Lower leg skin (tissue), 4 donors: ENCODE data around the gene CFAP97D2. TPM values are rescaled to one million over a fixed set of nuclear protein-coding genes. Genes with fewer than 3 reads are reported as not detected.
"Not testable (repeated sequence)": the region's sequence is repeated elsewhere in the genome, so short reads cannot be mapped to it uniquely, and the experiment has no call there.

Source experiments
- DNase-seq, 2 donors: peaks; one replicate each; pipeline ENCODE4 v3.0.0-alpha.2; 2019; ENCODE audit warnings: low spot score in 2 of 2
- H3K4me3 ChIP-seq: fragments of 200-600 bp; sonication (generic); 2 replicates; pipeline ENCODE4 v1.5.1; 2017; ENCODE audit warnings: mild to moderate bottlenecking, low read depth; ENCODE audit not compliant: poor library complexity, severe bottlenecking
- POLR2A ChIP-seq, 2 donors: fragments of 450-650 bp; IDR thresholded peaks; one replicate each; pipeline ENCODE4 v1.6.1; 2016 to 2017; ENCODE audit warnings: antibody characterized with exemption in 2 of 2, mild to moderate bottlenecking in 1 of 2, moderate library complexity in 1 of 2
- WGBS, 2 donors: methylation state at CpG; one replicate each; pipeline ENCODE4 v1.1.5; 2018; 5-methylcytosine and 5-hydroxymethylcytosine counted together
- intact Hi-C: fragments of 100-400 bp; cut with DNase I; formaldehyde crosslinking; loops from one replicate; pipeline ENCODE4 v1.15.0; 2023; ENCODE audit warnings: low total_unique reads
- total RNA-seq, 4 donors: library from RNA; depleted of rRNA; stranded (reverse); fragments of >200 nt; gene quantifications; one replicate each; pipeline ENCODE4 v1.1.0, GENCODE V29; 2016
- TF ChIP-seq, protein P1 (sequence below), 3 donors: fragments of 450-650 bp; IDR thresholded peaks; one replicate each; pipeline ENCODE4 v1.5.1; 2016; ENCODE audit warnings: antibody characterized with exemption in 3 of 3, mild to moderate bottlenecking in 3 of 3, moderate library complexity in 2 of 3

The CFAP97D2 gene
- total RNA-seq, 4 donors from 2014 or later, result not detected

DNA sequence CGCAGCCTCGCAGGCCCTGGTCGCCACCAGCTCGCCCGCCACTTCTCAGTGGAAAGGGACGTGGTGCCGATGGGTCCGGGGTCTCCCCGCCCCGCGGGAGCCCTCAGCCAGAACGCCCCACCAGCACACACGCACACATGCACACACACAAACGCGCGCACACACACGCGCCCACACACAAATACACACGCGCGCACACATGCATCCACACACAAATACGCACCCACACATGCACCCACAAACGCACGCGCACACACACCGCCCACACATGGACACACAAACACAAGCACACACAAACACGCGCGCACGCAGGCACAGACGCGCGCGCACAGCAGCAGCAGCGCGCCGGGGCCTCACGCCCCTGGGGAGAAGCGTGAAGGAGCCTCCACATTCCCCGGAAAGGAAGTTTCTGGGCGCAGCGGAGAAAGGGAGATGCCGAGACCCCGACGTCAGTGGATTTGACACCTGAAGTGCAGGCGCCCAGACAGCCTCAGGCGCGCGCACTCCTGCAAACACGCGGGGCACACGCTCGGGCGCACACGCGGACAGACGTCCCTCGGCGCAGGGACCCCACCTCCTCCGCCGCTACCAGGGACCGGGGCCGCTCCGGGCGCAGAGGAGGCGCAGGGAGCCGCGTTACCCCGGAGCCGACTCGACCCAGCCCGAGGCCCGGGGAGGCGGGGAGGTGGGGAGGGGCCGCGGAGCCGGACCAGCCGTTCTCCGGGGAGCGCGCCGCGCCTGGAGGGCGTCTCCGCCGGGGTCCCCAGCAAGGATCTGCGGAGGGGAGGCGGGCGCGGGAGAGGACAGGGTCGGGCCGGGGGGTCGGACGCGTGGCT is 47.3 kb upstream of the CFAP97D2 start:
- 0% methylated on average over 55 to 64 of the region's 95 CpGs for WGBS, 2 donors
- DNase-seq, result no peak
- peak overlapping the region; percentile 69 for H3K4me3 ChIP-seq
- no peak for TF ChIP-seq POLR2A (IDR thresholded peaks at IDR 0.05)
- TF ChIP-seq, protein P1, sequence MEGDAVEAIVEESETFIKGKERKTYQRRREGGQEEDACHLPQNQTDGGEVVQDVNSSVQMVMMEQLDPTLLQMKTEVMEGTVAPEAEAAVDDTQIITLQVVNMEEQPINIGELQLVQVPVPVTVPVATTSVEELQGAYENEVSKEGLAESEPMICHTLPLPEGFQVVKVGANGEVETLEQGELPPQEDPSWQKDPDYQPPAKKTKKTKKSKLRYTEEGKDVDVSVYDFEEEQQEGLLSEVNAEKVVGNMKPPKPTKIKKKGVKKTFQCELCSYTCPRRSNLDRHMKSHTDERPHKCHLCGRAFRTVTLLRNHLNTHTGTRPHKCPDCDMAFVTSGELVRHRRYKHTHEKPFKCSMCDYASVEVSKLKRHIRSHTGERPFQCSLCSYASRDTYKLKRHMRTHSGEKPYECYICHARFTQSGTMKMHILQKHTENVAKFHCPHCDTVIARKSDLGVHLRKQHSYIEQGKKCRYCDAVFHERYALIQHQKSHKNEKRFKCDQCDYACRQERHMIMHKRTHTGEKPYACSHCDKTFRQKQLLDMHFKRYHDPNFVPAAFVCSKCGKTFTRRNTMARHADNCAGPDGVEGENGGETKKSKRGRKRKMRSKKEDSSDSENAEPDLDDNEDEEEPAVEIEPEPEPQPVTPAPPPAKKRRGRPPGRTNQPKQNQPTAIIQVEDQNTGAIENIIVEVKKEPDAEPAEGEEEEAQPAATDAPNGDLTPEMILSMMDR (IDR thresholded peaks at IDR 0.05), result no peak
- intact Hi-C loops, result no loop called here

DNA sequence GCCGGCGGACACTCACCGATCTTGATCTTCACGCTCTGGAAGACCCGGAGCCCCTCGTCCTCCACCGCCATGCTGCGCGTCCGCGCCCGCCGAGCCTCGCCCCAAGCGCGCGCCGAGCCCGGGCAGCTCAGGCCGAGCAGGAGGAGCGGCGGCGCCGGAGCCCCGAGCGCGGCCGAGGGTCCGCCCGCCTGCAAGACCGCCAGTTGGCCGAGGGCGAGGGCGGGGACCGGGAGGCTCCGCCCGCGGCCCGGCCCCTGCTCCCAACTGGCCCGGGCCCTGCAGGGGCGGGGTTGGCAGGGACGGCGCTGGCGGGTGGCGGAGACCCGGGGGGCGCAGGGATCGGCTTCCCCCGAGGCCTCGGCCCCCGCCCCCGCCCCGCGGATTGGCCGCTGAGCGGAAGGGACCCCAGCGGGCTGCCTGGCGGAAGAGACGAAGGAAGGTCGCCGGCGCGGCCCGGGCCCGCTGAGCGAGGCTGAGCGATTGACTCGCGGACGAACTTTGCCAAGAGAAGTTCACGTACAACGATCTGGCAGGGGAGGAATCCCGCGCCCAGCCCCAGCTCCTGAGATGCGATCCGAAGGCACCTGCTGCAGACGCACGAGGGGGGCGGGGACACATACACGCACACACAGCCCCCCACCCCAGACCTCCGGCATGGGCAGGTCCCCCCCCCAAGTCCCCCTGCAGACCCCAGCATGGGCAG is 46.5 kb upstream of the CFAP97D2 start, which contains the start of gene RASA3:
TSS of gene RASA3 (minus strand) at position 205 of the 703 bp plus-strand sequence. CDS start at position 71, 134 bp downstream.
- intact Hi-C loops, result no loop called here
- peak in 1 of 2 donors; percentile 91 for DNase-seq
- TF ChIP-seq POLR2A (IDR thresholded peaks at IDR 0.05), result no peak
- TF ChIP-seq, protein P1 (IDR thresholded peaks at IDR 0.05), result no peak
- H3K4me3 ChIP-seq, result peak within 1 kb of the TSS; percentile 69
- WGBS, 2 donors, result 1% methylated on average over 38 of the region's 81 CpGs; no CpG with 5 or more reads in 1 of the 2 donors

DNA sequence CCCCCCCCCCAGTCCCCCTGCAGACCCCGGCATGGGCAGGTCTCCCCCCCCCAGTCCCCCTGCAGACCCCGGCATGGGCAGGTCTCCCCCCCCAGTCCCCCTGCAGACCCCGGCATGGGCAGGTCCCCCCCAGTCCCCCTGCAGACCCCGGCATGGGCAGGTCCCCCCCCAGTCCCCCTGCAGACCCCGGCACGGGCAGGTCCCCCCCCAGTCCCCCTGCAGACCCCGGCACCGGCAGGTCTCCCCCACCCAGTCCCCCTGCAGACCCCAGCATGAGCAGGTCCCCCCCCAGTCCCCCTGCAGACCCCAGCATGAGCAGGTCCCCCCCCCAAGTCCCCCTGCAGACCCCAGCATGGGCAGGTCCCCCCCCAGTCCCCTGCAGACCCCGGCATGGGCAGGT is 45.9 kb upstream of the CFAP97D2 start:
- no CpG with 5 or more reads among the region's 9 CpGs for WGBS, 2 donors
- H3K4me3 ChIP-seq, intact Hi-C loops, DNase-seq: not testable (repeated sequence)

DNA sequence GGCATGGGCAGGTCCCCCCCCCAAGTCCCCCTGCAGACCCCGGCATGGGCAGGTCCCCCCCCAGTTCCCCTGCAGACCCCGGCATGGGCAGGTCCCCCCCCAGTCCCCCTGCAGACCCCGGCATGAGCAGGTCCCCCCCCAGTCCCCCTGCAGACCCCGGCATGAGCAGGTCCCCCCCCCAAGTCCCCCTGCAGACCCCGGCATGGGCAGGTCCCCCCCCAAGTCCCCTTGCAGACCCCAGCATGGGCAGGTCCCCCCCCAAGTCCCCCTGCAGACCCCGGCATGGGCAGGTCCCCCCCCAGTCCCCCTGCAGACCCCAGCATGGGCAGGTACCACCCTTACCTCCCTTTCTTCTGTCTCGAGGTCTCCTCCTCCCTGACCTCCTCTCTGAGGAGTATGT is 45.5 kb upstream of the CFAP97D2 start:
- H3K4me3 ChIP-seq, DNase-seq, intact Hi-C loops: not testable (repeated sequence)
- 69 to 70% methylated on average over 1 of the region's 7 CpGs for WGBS, 2 donors

DNA sequence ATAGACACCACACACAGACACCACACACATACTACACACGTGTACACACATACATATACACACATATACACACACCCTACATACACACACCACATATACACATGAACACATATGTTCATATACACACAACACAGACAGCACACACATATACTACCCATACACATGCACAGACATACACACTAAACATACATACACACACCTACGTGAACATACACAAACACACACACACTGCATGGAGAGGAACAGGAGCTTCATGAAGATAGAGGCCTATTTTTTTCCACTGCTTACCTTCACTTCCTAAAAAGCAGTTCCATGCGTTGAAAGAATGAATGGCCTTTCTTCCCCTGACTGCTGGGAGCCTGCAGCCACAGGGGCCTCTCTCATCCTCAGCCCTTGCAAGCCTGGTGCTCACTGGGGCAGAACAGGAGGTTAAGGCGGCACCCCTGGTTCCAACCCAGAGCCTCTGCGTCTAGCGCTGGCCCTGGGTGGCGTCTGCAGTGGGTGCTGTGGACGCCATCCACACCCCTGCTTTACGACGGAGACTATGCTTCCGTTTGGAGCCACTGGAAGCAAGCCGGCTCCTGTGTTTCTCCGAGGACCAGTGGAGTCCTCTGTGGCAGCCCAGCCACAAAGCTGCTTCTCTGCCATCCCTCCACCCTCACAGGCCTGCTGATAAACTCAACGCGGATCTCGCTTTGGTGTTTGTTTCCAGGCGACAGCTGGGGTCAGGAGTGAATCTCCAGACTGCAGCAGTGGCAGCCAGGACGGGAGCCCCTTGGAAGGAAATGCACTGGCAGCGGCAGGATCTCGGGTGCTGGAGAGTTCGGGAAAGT is 44.7 kb upstream of the CFAP97D2 start:
- no peak for DNase-seq
- 58 to 64% methylated on average over 20 to 21 of the region's 21 CpGs for WGBS, 2 donors
- intact Hi-C loops, result no loop called here
- TF ChIP-seq POLR2A (IDR thresholded peaks at IDR 0.05), result no peak
- TF ChIP-seq, protein P1 (IDR thresholded peaks at IDR 0.05), result no peak
- no peak overlapping the region for H3K4me3 ChIP-seq

DNA sequence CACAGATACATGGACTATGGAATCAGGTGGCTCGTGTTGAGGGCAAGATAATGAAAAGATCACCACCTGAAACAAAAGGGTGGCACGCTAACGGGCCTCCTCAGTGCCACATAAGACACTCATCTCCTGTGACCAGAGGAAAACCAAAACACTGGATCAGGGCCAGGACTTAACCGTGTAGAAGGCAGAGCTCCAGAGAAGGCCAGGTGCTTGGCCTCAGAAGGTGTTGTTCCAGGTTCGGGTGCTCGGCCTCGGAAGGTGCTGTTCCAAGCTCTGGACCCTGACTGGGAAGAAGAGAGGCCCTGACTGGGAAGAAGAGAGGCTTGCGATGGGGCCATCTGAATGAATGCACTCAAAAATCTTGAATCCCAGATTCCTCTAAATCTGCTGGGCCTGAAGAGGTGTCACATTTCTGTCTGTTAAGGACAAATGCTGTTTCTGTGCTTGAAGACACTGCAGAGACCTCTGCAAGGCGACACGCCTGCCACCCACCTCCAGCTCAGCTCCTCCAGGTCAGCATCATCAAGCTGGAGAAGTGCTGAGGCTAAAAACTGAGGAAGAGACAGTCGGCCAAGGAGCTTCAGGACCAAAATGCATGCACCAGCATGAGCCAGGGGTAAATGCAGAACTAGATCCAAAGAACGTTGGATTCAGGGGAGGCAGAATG is 44.0 kb upstream of the CFAP97D2 start:
- DNase-seq, result no peak
- no peak overlapping the region for H3K4me3 ChIP-seq
- intact Hi-C loops, result no loop called here
- TF ChIP-seq, protein P1 (IDR thresholded peaks at IDR 0.05), result no peak
- no peak for TF ChIP-seq POLR2A (IDR thresholded peaks at IDR 0.05)
- WGBS, 2 donors, result 59 to 78% methylated on average over 12 of the region's 12 CpGs
